ENCODE measurements around the gene PRKCH.
A peak's percentile ranks its signal among the peaks of the same experiment; 100 is the strongest.

DNA sequence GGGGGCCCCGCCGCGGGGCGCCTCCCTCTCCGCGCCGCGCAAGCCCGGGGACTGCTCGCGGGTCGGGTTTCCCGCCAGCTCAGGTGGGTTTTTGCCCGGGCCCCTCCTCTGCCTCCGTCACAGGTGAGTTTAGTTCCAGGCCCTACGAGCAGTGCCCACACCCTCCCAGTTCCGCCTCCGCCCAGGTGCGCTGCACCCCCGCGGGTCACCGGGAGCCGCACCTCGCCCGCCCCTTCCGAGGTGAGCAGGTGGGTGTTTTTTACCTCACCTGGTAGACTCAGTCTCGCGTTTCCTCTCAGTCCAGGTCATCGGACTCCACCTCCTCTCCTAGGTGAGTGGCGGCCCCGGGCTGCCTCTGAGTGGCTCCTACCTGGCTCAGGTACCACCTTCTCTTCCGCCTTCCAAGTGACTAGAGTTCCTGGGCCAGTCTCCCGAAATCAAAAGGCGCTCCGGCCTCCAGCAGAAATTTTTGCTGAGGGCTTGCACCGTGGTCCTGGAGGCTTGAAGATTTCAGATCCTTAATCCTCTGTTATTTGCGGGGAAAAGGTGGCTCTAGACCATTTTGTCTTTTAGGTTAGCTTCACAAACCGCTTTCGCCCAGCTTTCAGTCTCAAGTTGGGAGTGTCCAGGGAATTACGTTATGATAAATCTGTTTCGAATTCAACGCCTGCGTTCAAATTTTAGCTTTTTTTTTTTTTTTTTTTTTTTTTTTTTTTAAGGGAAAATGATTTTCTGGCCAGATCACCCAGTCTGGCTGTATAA lies 40.0 kb upstream of the PRKCH start, which contains the start of gene TMEM30B:
- TF ChIP-seq, protein P1, sequence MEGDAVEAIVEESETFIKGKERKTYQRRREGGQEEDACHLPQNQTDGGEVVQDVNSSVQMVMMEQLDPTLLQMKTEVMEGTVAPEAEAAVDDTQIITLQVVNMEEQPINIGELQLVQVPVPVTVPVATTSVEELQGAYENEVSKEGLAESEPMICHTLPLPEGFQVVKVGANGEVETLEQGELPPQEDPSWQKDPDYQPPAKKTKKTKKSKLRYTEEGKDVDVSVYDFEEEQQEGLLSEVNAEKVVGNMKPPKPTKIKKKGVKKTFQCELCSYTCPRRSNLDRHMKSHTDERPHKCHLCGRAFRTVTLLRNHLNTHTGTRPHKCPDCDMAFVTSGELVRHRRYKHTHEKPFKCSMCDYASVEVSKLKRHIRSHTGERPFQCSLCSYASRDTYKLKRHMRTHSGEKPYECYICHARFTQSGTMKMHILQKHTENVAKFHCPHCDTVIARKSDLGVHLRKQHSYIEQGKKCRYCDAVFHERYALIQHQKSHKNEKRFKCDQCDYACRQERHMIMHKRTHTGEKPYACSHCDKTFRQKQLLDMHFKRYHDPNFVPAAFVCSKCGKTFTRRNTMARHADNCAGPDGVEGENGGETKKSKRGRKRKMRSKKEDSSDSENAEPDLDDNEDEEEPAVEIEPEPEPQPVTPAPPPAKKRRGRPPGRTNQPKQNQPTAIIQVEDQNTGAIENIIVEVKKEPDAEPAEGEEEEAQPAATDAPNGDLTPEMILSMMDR (IDR thresholded peaks at IDR 0.05) = no peak
- no peak for TF ChIP-seq NR1H2 (CRISPR knock-in tag; IDR thresholded peaks at IDR 0.05)
- TF ChIP-seq, protein P2, sequence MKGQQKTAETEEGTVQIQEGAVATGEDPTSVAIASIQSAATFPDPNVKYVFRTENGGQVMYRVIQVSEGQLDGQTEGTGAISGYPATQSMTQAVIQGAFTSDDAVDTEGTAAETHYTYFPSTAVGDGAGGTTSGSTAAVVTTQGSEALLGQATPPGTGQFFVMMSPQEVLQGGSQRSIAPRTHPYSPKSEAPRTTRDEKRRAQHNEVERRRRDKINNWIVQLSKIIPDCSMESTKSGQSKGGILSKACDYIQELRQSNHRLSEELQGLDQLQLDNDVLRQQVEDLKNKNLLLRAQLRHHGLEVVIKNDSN (CRISPR knock-in tag; IDR thresholded peaks at IDR 0.05) = 0 out of 2 replicates have a peak, but pooled peaks have one; percentile 6

Measured in WTC11 (cell line).